A549 (cell line): ENCODE data around the gene ZIC1.

Experiments
- CEBPB ChIP-seq, 2 experiments: fragments of >200 bp in 1 of 2; sonication (Bioruptor Twin) in 1 of 2; formaldehyde crosslinking in 1 of 2; IDR thresholded peaks; 2 replicates each; pipeline ENCODE4 v1.6.1; 2012 to 2016
- POLR2A ChIP-seq: IDR thresholded peaks from 2 replicates; pipeline ENCODE4 v1.6.1; 2012; ENCODE audit warnings: mild to moderate bottlenecking, low read length
- RNF2 ChIP-seq: fragments of 200-600 bp; sonication (generic); IDR thresholded peaks from 2 replicates; pipeline ENCODE4 v1.6.1; 2016; ENCODE audit warnings: low read depth, mild to moderate bottlenecking, antibody characterized with exemption, moderate library complexity, borderline replicate concordance
- TF ChIP-seq, protein P1 (sequence below): fragments of >200 bp; sonication (Bioruptor Twin); formaldehyde crosslinking; IDR thresholded peaks from 3 replicates; pipeline ENCODE4 v1.5.1; 2016
- TF ChIP-seq, protein P2 (sequence below): fragments of 200-600 bp; sonication (generic); IDR thresholded peaks from 2 replicates; pipeline ENCODE4 v1.6.1; 2016; ENCODE audit warnings: antibody characterized with exemption, mild to moderate bottlenecking, moderate library complexity

DNA sequence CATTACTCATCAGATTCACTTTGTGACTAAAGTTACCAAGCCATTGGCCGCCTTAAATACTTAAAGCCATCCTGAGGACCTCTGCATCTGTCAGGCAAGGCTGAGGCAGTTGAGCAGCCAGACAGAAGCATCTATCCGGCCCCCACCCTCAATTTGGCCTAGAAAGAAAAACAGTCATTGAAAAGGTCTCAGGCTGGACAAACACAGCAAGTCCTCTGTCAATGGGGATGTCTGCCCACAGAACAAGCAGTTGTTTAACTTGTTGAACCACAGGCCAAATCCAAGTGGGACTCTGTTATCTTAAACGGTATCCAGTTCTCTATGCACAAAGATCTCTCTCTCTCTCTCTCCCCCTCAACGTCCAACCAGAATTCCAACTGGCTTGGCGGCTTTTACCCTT, 5.7 kb upstream of the ZIC1 start:
- TF ChIP-seq, protein P1, sequence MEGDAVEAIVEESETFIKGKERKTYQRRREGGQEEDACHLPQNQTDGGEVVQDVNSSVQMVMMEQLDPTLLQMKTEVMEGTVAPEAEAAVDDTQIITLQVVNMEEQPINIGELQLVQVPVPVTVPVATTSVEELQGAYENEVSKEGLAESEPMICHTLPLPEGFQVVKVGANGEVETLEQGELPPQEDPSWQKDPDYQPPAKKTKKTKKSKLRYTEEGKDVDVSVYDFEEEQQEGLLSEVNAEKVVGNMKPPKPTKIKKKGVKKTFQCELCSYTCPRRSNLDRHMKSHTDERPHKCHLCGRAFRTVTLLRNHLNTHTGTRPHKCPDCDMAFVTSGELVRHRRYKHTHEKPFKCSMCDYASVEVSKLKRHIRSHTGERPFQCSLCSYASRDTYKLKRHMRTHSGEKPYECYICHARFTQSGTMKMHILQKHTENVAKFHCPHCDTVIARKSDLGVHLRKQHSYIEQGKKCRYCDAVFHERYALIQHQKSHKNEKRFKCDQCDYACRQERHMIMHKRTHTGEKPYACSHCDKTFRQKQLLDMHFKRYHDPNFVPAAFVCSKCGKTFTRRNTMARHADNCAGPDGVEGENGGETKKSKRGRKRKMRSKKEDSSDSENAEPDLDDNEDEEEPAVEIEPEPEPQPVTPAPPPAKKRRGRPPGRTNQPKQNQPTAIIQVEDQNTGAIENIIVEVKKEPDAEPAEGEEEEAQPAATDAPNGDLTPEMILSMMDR = no peak
- TF ChIP-seq RNF2 (no peak), POLR2A (no peak), CEBPB (IDR thresholded peaks at IDR 0.05) (no peak)
- TF ChIP-seq, protein P2, sequence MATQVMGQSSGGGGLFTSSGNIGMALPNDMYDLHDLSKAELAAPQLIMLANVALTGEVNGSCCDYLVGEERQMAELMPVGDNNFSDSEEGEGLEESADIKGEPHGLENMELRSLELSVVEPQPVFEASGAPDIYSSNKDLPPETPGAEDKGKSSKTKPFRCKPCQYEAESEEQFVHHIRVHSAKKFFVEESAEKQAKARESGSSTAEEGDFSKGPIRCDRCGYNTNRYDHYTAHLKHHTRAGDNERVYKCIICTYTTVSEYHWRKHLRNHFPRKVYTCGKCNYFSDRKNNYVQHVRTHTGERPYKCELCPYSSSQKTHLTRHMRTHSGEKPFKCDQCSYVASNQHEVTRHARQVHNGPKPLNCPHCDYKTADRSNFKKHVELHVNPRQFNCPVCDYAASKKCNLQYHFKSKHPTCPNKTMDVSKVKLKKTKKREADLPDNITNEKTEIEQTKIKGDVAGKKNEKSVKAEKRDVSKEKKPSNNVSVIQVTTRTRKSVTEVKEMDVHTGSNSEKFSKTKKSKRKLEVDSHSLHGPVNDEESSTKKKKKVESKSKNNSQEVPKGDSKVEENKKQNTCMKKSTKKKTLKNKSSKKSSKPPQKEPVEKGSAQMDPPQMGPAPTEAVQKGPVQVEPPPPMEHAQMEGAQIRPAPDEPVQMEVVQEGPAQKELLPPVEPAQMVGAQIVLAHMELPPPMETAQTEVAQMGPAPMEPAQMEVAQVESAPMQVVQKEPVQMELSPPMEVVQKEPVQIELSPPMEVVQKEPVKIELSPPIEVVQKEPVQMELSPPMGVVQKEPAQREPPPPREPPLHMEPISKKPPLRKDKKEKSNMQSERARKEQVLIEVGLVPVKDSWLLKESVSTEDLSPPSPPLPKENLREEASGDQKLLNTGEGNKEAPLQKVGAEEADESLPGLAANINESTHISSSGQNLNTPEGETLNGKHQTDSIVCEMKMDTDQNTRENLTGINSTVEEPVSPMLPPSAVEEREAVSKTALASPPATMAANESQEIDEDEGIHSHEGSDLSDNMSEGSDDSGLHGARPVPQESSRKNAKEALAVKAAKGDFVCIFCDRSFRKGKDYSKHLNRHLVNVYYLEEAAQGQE = no peak
